ENCODE results near the gene DMD.

DMD gene

DNA sequence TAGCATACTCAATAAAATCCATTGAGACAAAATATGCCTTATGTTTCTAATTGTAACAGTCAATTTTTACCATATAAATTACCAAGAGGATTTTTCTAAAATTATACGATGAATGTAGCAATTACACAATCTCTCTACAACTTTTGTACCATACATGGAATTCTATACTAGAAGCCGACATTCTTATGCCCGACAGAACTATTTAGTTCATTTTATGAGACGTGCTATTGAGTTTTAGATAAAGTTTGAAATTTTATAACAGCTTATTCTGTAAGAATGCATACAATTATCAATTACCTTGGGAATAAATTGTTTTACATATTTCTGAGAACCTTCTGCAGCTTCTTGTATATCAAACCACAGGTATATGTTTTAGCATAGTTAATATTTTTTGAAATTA is 431.2 kb downstream of the DMD start:
- TF ChIP-seq, protein P1, sequence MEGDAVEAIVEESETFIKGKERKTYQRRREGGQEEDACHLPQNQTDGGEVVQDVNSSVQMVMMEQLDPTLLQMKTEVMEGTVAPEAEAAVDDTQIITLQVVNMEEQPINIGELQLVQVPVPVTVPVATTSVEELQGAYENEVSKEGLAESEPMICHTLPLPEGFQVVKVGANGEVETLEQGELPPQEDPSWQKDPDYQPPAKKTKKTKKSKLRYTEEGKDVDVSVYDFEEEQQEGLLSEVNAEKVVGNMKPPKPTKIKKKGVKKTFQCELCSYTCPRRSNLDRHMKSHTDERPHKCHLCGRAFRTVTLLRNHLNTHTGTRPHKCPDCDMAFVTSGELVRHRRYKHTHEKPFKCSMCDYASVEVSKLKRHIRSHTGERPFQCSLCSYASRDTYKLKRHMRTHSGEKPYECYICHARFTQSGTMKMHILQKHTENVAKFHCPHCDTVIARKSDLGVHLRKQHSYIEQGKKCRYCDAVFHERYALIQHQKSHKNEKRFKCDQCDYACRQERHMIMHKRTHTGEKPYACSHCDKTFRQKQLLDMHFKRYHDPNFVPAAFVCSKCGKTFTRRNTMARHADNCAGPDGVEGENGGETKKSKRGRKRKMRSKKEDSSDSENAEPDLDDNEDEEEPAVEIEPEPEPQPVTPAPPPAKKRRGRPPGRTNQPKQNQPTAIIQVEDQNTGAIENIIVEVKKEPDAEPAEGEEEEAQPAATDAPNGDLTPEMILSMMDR (IDR thresholded peaks at IDR 0.05; ENCODE audit: insufficient read depth, missing control alignments), result no peak
- FAIRE-seq (no peak), DNase-seq (ENCODE audit: insufficient read length, low spot score) (no peak)

DNA sequence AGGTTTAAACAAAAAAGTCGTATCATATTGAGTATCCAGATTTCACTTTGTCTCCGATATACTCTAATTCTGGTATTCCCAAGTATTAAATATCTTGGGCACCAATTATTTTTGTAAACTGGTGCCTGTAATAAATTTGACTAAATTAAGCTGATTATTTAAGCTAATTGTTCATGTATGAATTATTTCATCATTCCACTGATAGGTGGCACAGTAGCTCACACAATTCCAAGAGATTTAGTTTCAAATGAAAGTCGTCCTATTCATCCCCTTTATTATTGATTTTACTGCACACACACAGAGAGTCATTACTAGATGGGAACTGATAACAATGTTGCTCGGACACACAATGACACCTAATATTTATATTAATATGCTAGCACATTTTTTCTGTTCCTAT is 432.4 kb downstream of the DMD start:
- TF ChIP-seq, protein P1 (IDR thresholded peaks at IDR 0.05; ENCODE audit: insufficient read depth, missing control alignments), result peak; percentile 9
- no peak for DNase-seq (ENCODE audit: insufficient read length, low spot score)

DNA sequence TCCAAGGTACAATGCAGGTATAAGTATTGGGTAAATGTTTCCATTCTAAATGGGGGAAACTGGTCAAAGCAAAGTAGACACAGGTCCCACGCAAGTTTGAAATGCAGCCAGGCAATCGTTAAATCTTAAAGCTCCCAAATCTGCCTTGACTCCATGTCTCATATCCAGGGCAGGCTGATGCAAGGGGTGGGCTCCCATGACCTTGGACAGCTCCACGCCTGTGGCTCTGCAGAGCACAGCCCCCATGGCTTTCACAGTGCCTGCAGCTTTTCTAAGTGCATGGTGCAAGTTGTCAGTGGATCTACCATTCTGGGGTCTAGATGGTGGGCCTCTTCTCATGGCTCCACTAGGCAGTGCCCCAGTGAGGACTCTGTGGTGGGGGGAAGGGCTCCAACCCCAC is 436.4 kb downstream of the DMD start:
- DNase-seq (ENCODE audit: insufficient read length, low spot score) (no peak), FAIRE-seq (no peak)
- TF ChIP-seq, protein P1 (IDR thresholded peaks at IDR 0.05; ENCODE audit: insufficient read depth, missing control alignments), result no peak

More for the DNA sequence above, 432.4 kb downstream of the DMD start:
- FAIRE-seq, result no peak

DNA sequence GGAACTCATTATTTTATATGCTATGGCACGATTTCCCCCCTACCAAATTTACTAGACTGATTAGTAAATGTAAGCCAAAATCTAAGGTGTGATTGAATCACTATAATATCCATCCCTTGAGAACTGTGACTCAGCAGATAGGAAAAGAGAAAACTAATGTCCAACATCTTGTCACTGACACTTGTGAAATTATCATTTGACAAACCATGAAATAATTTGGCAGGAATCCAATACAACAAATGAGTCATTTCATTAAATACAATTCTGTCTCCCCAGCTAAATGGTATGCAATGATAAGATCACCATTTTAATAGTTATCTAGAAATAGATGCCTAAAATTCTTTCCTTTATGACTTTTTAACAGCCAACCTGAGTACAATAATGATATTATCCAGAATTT is 462.3 kb downstream of the DMD start:
- TF ChIP-seq, protein P1 (IDR thresholded peaks at IDR 0.05; ENCODE audit: insufficient read depth, missing control alignments), result no peak
- DNase-seq (ENCODE audit: insufficient read length, low spot score) (no peak), FAIRE-seq (no peak)

DNA sequence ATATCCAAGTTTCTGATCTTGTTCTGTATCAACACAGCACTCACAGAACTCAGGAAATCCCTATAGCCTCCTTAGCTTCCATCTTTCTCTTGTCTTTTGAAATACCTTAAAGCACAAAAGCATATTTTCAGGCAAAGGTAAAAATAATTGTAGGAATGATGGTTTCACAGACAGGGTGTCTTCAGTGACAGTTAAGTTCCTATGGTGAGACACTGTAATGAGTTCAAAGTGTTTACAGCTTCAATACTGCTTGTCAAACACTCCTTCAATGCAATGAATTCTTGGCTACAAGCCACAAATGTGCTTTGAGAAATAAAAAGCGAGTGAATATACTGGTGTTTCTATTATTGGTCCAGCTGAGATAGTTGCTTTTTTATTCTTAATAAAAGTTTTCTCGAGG is 466.0 kb downstream of the DMD start:
- no peak for FAIRE-seq
- DNase-seq (ENCODE audit: insufficient read length, low spot score), result no peak
- TF ChIP-seq, protein P1 (IDR thresholded peaks at IDR 0.05; ENCODE audit: insufficient read depth, missing control alignments), result no peak

DNA sequence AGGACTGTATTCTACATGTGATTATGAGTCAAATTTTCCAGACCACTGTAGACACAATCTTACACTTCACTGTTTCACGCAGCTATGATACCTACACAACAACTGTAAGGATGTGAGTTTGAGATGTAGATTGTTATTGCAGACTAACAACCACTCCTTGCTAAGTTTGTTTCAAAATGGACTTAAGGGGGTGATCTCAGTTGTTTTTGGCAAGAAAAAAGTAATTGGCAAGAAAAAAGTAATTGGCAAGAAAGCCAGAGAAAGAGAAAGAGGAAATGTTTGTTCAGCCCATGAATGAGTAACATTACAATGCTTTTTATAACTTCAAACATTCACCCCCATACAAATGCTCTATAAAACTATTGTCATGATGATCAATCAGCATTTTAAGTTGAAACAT is 466.4 kb downstream of the DMD start:
- FAIRE-seq, result peak; percentile 35
- TF ChIP-seq, protein P1 (IDR thresholded peaks at IDR 0.05; ENCODE audit: insufficient read depth, missing control alignments), result no peak
- DNase-seq (ENCODE audit: insufficient read length, low spot score), result no peak

DNA sequence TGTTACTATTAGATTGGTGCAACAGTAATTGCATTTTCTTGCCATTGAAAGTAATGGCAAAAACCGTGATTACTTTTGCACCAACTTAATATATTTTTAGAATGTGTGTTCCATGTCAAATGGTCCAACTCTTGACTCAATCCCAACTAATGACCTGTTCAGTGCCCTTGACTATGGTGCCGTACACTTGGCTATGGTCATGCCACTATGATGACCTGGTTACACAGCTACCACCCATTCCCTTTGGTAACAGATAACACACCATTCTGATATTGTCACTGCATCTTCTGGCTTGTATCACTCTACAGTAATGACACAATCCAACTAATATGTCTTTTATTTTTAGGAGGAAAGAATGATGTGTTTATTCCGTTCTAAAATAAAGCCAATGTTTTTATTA is 469.4 kb downstream of the DMD start:
- TF ChIP-seq, protein P1 (IDR thresholded peaks at IDR 0.05; ENCODE audit: insufficient read depth, missing control alignments), result no peak
- DNase-seq (ENCODE audit: insufficient read length, low spot score) (no peak), FAIRE-seq (no peak)

Measured in D721Med (cell line).